ENCODE measurements around the gene ZFAND3. TPM values are rescaled to one million over a fixed set of nuclear protein-coding genes. Genes with fewer than 3 reads are reported as not detected.

ZFAND3 gene
- total and polyA plus RNA-seq, 3 donors from 2014 or later = 104 to 329 (median 109) TPM

DNA sequence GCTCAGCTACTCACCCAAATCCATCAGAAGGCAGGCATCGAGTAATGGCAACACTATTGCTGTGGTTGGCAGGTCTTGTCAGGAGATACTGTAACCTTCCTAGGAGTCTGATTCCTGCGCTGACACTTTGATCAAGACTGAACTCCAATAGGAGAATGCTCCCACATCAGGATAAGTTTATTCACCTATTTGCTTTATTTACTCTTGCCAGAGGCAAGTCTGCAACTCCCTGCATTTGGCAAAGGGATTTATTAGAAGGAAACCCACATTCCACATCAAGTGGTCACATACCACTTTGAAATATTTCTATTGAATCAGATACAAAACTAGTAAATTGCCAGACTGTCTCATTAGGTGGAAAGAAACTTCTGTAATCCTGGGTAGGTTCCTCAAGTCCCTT, 43.5 kb downstream of the ZFAND3 start:
- Histone ChIP-seq H3K27me3 (no peaks in the 10 kb centered on the region), H3K4me1 (peaks cover 9% of the 10 kb centered on the region), H3K4me3 (no peak overlapping the region)

DNA sequence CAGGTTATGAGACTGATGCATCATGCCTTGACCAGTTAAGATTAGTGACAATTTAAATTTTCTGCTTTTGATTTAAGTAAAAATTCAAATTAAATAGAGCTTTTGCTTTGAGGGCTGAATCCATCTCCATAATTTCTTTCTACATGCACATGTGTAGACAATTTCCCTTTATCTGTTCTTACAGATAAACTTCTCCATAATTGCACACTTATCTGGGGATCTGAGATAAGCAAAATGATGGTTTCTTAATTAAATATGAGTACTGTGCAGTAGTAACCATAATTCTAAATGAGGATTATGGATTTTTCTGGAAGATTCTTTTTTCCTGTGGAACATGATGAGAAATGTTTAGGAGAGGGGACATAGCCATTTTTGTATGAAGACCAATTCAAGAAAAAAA, 44.7 kb downstream of the ZFAND3 start:
- DNase-seq = no peak
- Histone ChIP-seq H3K9me3 (no peaks in the 10 kb centered on the region), H3K4me1 (peaks cover 16% of the 10 kb centered on the region), H3K4me3 (no peak overlapping the region), H3K27ac (no peak overlapping the region), H3K36me3 (ENCODE audit: low read depth, missing control alignments) (no peaks in the 10 kb centered on the region), H3K27me3 (no peaks in the 10 kb centered on the region)
- intact Hi-C loops (cut with DNase I; ENCODE audit: low total_unique reads) = no loop called here
- TF ChIP-seq POLR2A (IDR thresholded peaks at IDR 0.05) = no peak
- TF ChIP-seq, protein P1, sequence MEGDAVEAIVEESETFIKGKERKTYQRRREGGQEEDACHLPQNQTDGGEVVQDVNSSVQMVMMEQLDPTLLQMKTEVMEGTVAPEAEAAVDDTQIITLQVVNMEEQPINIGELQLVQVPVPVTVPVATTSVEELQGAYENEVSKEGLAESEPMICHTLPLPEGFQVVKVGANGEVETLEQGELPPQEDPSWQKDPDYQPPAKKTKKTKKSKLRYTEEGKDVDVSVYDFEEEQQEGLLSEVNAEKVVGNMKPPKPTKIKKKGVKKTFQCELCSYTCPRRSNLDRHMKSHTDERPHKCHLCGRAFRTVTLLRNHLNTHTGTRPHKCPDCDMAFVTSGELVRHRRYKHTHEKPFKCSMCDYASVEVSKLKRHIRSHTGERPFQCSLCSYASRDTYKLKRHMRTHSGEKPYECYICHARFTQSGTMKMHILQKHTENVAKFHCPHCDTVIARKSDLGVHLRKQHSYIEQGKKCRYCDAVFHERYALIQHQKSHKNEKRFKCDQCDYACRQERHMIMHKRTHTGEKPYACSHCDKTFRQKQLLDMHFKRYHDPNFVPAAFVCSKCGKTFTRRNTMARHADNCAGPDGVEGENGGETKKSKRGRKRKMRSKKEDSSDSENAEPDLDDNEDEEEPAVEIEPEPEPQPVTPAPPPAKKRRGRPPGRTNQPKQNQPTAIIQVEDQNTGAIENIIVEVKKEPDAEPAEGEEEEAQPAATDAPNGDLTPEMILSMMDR (IDR thresholded peaks at IDR 0.05) = no peak

More for the DNA sequence above, 43.5 kb downstream of the ZFAND3 start:
- DNase-seq = no peak
- no peak for TF ChIP-seq POLR2A (IDR thresholded peaks at IDR 0.05)
- TF ChIP-seq, protein P1 (IDR thresholded peaks at IDR 0.05) = no peak
- intact Hi-C loops (cut with DNase I; ENCODE audit: low total_unique reads) = no loop called here
- H3K27ac ChIP-seq = no peak overlapping the region
- no peaks in the 10 kb centered on the region for H3K9me3 ChIP-seq
- H3K36me3 ChIP-seq (ENCODE audit: low read depth, missing control alignments) = no peaks in the 10 kb centered on the region
- WGBS, 2 donors = 62 to 74% methylated on average over 2 of the region's 2 CpGs

DNA sequence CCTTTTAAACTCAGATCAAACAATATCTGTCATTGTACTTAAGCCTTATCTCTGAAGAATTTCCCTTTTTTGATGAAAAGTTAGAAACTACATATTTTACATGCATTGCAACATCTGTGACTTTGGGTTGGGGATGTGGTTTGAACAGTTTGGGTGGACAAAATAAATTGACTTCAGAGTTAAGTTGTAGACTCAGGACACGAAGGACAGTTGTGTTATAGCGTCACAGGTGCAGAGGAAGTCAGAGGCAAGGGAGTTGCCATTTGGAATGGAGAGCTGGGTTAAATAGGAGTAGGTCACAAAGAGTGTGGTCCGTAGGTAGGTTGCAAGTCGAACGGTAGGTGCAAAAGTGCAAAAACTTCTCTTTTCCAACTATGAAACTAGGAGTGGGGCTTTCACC, 46.0 kb downstream of the ZFAND3 start:
- no peak for DNase-seq
- no peaks in the 10 kb centered on the region for H3K27me3 ChIP-seq
- H3K27ac ChIP-seq = no peak overlapping the region
- H3K4me3 ChIP-seq = no peak overlapping the region
- intact Hi-C loops (cut with DNase I; ENCODE audit: low total_unique reads) = no loop called here
- no peaks in the 10 kb centered on the region for H3K36me3 ChIP-seq (ENCODE audit: low read depth, missing control alignments)
- WGBS, 2 donors = 90 to 93% methylated on average over 5 of the region's 5 CpGs
- TF ChIP-seq, protein P1 (IDR thresholded peaks at IDR 0.05) = no peak
- TF ChIP-seq POLR2A (IDR thresholded peaks at IDR 0.05) = no peak
- H3K9me3 ChIP-seq = no peaks in the 10 kb centered on the region
- peaks cover 16% of the 10 kb centered on the region for H3K4me1 ChIP-seq

DNA sequence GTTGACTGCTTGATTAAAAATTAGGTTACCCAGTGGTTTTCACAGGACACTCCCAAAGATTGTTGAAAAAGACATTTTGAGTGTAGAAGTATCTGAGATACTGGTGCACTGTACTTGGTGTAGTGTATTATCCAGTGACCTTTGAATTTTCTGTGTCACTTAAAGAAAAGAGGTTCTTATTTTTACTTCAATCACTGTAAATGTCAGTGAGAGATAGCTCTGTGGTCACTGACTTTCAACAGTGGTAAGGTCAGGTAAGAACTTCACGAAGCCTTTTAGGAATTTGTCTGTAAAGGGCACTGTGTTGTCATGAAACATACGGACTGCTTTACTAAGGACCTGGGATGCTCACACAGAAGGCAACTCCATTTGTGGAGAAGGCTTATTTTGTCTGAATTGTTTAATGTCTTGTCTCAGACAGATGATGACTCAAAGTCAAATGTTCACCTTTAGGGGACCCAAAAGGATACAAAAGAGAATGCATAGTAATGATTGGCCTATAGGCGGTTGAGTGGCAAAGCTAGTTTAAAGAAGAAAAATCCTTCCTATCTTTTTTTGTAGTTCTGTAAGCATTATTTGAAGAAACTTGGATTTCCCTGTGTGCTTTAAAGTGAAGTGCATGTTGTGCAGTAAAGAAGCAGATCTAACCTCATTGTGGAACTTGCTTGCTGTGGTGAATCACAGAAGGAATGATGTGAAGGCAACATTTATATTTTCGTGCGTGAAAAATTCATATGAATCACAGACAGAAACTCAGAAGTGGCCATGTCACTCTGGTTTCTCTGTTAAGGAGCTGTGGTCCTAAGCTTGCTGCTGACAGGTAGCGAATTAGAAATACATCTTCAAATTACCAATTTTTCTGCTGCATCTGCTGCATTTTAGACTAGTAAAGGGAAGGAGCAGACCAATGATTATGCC, 47.3 kb downstream of the ZFAND3 start:
- Histone ChIP-seq H3K9me3 (no peaks in the 10 kb centered on the region), H3K36me3 (ENCODE audit: low read depth, missing control alignments) (no peaks in the 10 kb centered on the region), H3K4me3 (no peak overlapping the region), H3K4me1 (peaks cover 16% of the 10 kb centered on the region), H3K27ac (no peak overlapping the region), H3K27me3 (no peaks in the 10 kb centered on the region)
- 75 to 81% methylated on average over 6 of the region's 6 CpGs for WGBS, 2 donors
- TF ChIP-seq, protein P1 (IDR thresholded peaks at IDR 0.05) = no peak
- TF ChIP-seq POLR2A (IDR thresholded peaks at IDR 0.05) = no peak
- intact Hi-C loops (cut with DNase I; ENCODE audit: low total_unique reads) = no loop called here
- no peak for DNase-seq

Data from testis (tissue), 3 donors.